Stimulated activated CD4-positive, alpha-beta T cell treated with anti-CD3 and anti-CD28 coated beads, Interleukin-12 subunit alpha, Interleukin-12 subunit beta, amount 100 ng/mL, for 24 hours (primary cell): ENCODE measurements around the gene KLHL25.

ENCODE experiments used
- DNase-seq, 2 experiments: peaks; one replicate each; pipeline ENCODE4 v3.0.0-alpha.2; 2020; ENCODE audit warnings: low read depth in 2 of 2

The KLHL25 gene

DNA sequence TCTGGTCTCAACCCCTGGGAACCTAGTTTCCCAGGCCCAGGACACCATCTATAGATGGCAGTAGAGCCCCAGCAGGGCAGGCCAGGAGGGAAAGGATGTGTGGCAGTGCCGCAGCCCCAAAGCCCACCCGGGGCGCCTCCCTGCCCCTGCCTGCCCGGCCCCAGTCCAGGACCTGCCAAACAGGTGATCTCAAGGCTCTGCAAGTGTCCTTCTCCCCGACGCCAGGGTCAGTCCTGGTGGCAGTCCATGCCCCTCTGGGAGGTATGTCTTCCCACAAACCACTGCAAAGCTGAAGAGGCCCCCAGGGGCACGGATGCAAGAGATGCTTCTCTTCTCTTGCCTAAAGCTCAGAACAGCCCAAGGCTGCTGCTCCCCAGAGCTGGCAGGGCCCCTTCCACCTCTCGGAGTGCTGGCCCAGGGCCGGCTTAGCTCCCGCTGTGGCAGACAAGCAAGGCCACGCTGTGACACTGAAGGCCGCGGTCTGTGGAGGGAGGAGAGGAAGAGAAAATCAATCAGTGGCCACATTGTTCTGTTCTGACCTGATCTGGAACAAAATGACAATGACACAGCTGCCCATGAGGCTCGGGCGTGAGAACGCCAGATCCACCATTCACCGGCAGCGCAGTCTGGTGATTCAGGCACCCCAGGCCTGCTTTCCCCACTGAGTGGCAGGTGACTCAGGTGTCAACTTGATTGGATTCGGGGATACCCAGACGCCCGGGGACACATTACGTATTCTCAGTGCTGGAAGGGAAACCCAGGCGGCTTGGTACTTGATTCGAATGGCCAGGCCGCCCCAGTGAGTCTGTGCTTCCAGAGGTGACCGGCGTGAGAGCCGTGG, 34.0 kb downstream of the KLHL25 start:
- DNase-seq, result no peak

DNA sequence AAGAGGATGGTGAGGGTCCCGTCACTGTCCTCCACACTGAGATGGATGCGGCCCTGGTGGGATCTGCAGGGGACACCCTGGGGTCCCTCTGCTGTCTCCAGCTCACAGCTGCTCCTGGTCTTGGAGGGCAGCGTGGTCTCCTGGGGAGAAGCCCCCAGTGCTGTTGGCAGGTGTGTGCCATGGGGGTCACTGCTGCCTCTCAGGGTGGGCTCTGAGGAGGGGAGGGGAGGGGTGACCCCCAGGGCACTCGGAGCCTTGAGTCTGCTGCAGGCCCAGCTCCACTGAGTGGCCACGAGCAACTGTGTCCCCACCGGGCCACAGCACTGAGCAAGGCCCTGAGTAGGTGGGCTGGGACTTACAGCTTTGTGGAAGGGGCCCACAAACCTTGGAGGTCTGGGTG, 34.7 kb downstream of the KLHL25 start:
- no peak for DNase-seq

- no peak for DNase-seq
Observed at GRCh38 chr15:85759376-85759775, 35.3 kb downstream of the KLHL25 start.

- no peak for DNase-seq
Observed at GRCh38 chr15:85758655-85758978, 36.1 kb downstream of the KLHL25 start.

DNA sequence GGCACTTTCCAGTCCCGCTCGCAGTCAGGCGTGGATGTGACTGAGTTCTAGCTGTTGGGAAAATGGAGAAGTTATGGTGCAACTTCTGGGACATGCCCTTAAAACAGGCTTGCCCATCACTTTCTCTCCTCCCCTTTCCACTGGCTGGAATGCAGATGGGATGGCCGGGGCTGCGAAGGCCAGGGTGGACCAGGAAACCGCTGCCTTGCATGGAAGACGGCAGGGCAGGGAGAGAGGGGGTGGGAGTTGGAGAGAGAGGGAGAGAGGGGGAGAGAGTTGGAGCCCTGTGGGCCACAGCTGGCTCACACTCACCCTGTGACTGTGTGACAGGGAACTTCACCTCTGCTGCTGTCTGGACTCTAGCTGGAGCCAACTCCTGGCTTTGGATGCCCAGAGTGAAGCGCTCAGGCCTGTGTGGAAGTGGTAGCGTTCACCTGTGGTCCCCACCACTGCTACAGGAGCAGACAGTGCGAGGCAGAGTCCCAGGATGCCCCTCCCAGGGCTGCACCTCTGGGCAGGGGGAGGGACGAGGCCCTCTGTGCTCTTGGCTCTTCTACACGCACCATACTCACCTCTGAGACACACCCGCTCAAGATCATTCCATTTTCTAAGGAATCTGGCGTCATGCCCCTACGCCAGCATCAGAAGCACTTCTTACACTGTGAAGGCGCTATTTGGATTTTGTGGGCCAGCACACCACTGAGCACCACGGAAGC, 36.6 kb downstream of the KLHL25 start:
- no peak for DNase-seq

GRCh38 chr15:85757073-85757938, 37.4 kb downstream of the KLHL25 start:
- DNase-seq, result no peak

DNA sequence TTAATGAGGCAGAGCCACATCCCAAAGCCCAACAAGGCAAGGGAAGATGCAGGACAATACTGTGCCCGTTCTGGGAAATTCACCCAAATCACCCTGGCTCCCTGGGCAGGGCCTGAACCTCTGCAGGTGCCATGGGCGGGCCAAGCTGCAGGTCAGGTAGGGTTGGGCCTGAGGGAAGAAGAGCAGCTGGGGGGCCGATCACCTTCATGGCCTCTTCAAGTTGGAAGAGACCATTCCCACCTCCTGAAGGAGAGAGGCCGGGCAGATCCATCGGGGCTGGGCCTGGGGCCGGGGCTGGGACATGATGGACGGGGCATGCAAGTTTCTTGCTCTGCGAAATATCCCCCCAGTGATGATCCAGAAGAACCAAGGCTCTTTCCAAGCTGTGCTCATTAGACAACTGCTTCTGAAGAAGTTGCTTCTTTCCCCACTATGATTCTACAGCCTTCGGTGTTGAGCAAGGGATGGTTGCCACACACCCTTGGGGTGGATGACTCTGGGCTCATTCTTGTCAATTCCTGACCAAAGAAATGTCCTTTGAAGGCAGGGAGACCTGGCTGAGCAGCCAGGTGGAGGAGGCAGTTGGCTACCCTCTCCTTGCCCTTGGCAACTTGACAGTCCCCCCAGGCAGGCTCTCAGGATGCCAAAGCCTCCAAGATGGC, 38.2 kb downstream of the KLHL25 start:
- DNase-seq, result no peak

GRCh38 chr15:85755942-85756341, 38.8 kb downstream of the KLHL25 start:
- no peak for DNase-seq

DNA sequence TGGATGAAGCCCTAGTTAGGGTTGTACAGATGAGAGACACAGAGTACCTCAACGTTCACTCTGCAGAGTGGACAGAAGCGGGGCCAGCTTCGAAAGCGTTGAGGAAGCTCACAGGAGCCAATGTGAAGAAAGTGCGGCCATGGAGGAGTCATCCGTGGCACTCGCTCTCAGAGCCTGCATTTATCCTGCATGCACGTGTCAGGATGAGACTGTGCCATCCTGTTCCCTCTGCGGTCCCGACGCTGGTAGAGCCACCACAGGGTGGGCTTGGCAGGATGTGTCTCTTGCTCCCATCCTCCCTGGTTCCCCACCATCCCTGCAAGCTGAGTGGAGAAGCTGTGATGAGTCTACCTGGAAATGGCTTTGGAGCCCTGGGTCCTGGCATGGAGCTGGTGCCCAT, 39.3 kb downstream of the KLHL25 start:
- DNase-seq, result no peak

DNA sequence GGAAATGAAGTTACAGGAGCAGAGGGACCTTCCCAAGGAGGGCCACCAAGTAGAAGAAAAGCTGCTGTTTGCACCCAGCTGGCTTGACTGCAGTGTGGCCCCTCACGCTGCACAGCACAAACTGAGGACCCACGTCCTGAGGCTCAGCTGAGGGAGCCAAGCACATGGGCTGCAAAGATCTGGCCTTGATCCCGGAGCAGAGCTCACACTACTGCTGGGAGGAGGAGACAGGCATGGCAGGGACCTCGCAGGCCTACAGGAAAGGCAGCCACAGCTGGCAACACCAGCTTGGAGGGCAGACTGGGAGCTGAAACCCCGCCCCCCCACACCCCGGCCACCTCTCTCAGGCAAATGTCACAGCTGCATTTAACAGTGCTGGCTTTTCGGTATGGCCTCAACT, 39.7 kb downstream of the KLHL25 start:
- DNase-seq, result no peak

- no peak for DNase-seq
Observed at GRCh38 chr15:85753791-85754452, 40.8 kb downstream of the KLHL25 start.

- DNase-seq, result no peak
Observed at GRCh38 chr15:85753261-85753660, 41.5 kb downstream of the KLHL25 start.

DNA sequence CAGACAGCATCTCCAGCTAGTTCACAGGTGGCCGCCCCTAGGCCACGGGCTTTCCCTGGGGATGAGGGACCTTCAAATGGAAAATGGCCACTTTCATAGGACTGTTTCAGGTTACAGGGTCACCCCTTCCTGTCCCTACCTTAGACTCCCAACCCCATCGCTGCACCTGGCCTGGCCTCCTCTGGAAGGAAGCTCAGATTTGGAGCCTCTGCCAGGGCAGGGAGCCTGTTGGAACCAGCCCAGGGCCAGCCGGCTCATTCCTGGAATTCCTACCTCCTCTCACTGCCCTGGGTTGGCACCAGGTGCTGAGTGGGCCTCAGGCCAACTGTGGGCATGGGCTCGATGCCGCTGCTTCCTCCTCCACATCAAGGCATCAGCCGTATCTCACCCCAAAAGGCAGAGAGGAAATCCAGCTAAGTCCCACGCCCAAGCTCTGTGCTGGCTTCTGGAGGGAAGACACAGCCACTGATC, 42.2 kb downstream of the KLHL25 start:
- no peak for DNase-seq

DNA sequence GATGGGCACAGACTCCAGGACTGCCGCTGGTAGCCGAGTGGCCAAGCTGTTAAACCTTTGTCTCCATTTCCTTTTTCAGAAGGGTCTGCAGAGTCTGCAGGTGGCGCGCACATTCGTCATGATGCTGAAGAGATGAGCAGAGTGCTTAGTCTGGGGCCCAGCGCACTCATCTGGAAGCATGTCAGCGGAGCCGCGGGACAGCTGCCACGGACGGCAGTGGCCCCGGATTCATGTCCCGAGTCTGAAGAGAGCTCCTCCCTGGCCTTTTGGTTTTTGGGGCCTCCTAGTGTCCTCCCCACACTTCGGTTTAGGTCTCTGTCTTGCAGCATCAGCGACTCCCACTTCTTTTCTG, 42.6 kb downstream of the KLHL25 start:
- no peak for DNase-seq

DNA sequence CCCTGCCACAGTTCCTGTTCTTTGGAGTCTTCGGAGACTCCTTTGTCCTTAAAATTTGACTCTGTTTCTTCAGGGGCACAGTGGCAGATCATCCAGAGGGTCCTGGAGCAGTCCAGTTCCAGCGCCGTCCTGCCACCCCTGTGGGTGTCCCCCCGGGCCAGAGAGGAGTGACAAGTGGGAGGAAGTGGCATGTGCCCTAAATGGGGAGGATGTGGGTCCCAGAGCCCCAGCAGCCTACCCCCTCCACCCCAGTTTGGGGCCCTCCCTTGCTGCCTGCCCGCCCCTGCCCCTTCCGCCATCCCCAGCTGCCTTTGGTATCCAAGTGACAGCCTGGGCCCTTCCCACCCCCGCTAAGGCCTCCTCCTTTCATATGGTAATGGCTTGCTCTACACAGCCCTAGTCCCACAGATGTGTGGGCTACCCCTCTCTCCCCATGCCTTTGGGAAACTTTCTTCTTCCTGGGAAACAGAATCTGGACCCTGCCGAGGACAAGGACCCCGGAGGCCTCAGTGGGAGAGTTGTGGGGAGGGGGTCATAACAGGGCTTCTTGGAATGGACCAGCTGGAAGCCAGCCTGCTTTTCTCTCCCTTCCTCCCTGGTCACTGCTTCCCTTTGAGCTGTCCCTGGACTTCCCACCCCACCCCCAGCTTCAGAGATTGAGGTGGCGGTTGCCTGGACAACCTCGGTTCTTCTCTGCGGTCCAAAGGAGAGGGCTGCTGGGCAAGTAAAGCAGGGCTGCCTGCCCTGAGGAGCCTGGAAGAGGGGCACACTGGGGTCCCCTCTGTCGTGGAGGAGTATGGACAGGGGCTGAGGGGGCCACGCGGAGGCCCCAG, 43.2 kb downstream of the KLHL25 start:
- DNase-seq, result no peak

GRCh38 chr15:85750319-85751290, 44.1 kb downstream of the KLHL25 start:
- no peak for DNase-seq

- no peak for DNase-seq
Observed at GRCh38 chr15:85749261-85750151, 45.2 kb downstream of the KLHL25 start.

DNA sequence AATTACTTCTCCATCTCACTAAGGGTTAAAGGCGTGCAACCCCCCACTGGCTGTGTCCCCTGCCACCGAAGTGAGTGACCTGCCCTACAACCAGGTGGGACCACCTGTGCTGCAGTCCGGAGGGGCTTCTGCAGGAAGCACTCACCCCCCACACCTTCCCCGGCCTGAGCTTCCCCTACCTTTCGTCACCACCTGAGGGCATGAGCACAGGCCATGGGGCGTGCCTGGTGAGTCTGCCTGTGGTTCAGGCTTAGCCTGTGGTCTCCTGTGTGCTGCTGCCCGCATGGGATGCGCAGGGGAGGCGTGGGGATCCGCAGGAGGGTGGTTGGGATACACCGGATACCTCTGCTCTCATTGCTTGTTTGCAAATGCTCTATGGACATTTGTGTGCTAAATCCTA, 46.0 kb downstream of the KLHL25 start:
- DNase-seq, result no peak
